HepG2 (cell line): ENCODE measurements around the gene SYT8.

Experiments
- MED1 ChIP-seq: sonication (generic); formaldehyde crosslinking; IDR thresholded peaks from 2 replicates; pipeline ENCODE4 v1.4.0; 2020; ENCODE audit warnings: missing genetic modification reagents
- ONECUT2 ChIP-seq: sonication (generic); formaldehyde crosslinking; IDR thresholded peaks from 2 replicates; pipeline ENCODE4 v1.4.0; 2020; ENCODE audit warnings: missing genetic modification reagents
- RFX5 ChIP-seq: IDR thresholded peaks from 2 replicates; pipeline ENCODE4 v1.6.1; 2011; ENCODE audit warnings: low read depth, low read length, improper control_type of control experiment
- TAF1 ChIP-seq: sonication (generic); formaldehyde crosslinking; IDR thresholded peaks from 2 replicates; pipeline ENCODE4 v1.4.0; 2020; ENCODE audit warnings: missing genetic modification reagents
- TBP ChIP-seq: sonication (generic); formaldehyde crosslinking; IDR thresholded peaks from 2 replicates; pipeline ENCODE4 v1.5.0; 2020; ENCODE audit warnings: missing genetic modification reagents
- TGIF2 ChIP-seq: IDR thresholded peaks from 2 replicates; pipeline ENCODE4 v1.6.1; 2016; ENCODE audit warnings: control low read depth, missing compliant biosample characterization
- ZNF329 ChIP-seq: sonication (generic); formaldehyde crosslinking; IDR thresholded peaks from 2 replicates; pipeline ENCODE4 v1.9.0; 2021; ENCODE audit warnings: low read depth, mild to moderate bottlenecking, missing genetic modification reagents
- ZNF343 ChIP-seq: sonication (generic); formaldehyde crosslinking; IDR thresholded peaks from 2 replicates; pipeline ENCODE4 v1.4.0; 2020; ENCODE audit warnings: mild to moderate bottlenecking, missing genetic modification reagents
- ZNF766 ChIP-seq: sonication (generic); formaldehyde crosslinking; IDR thresholded peaks from 2 replicates; pipeline ENCODE4 v1.5.0; 2020; ENCODE audit warnings: missing genetic modification reagents, borderline replicate concordance
- TF ChIP-seq, protein P1 (sequence below): sonication (generic); formaldehyde crosslinking; IDR thresholded peaks from 2 replicates; pipeline ENCODE4 v1.5.0; 2020; ENCODE audit warnings: mild to moderate bottlenecking, missing genetic modification reagents, moderate library complexity
- TF ChIP-seq, protein P2 (sequence below), 2 experiments: IDR thresholded peaks; 2 replicates each; pipeline ENCODE4 v1.6.1; 2011 to 2012; ENCODE audit warnings: low read length in 2 of 2, borderline replicate concordance in 1 of 2, low read depth in 1 of 2, mild to moderate bottlenecking in 1 of 2, moderate library complexity in 1 of 2

DNA sequence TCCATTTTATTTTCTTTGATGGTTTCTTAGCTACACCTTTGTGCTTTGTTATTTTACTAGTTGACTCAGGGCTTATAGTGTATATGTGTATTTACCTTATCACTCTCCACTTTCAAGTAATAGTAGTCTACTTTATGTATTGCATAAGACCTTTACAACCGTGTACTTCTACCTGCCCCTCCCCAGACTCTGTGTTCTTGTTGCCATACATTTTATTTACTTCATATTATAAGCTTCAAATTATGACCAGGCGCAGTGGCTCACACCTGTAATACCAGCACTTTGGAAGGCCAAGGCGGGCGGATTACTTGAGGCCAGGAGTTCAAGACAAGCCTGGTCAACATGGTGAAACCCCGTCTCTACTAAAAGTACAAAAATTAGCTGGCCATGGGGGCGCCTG lies 42.9 kb upstream of the SYT8 start:
- TF ChIP-seq, protein P1, sequence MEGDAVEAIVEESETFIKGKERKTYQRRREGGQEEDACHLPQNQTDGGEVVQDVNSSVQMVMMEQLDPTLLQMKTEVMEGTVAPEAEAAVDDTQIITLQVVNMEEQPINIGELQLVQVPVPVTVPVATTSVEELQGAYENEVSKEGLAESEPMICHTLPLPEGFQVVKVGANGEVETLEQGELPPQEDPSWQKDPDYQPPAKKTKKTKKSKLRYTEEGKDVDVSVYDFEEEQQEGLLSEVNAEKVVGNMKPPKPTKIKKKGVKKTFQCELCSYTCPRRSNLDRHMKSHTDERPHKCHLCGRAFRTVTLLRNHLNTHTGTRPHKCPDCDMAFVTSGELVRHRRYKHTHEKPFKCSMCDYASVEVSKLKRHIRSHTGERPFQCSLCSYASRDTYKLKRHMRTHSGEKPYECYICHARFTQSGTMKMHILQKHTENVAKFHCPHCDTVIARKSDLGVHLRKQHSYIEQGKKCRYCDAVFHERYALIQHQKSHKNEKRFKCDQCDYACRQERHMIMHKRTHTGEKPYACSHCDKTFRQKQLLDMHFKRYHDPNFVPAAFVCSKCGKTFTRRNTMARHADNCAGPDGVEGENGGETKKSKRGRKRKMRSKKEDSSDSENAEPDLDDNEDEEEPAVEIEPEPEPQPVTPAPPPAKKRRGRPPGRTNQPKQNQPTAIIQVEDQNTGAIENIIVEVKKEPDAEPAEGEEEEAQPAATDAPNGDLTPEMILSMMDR, result no peak
- TF ChIP-seq MED1, result no peak
- no peak for TF ChIP-seq RFX5
- TF ChIP-seq ONECUT2 (CRISPR knock-in tag), result no peak
- TF ChIP-seq, protein P2, sequence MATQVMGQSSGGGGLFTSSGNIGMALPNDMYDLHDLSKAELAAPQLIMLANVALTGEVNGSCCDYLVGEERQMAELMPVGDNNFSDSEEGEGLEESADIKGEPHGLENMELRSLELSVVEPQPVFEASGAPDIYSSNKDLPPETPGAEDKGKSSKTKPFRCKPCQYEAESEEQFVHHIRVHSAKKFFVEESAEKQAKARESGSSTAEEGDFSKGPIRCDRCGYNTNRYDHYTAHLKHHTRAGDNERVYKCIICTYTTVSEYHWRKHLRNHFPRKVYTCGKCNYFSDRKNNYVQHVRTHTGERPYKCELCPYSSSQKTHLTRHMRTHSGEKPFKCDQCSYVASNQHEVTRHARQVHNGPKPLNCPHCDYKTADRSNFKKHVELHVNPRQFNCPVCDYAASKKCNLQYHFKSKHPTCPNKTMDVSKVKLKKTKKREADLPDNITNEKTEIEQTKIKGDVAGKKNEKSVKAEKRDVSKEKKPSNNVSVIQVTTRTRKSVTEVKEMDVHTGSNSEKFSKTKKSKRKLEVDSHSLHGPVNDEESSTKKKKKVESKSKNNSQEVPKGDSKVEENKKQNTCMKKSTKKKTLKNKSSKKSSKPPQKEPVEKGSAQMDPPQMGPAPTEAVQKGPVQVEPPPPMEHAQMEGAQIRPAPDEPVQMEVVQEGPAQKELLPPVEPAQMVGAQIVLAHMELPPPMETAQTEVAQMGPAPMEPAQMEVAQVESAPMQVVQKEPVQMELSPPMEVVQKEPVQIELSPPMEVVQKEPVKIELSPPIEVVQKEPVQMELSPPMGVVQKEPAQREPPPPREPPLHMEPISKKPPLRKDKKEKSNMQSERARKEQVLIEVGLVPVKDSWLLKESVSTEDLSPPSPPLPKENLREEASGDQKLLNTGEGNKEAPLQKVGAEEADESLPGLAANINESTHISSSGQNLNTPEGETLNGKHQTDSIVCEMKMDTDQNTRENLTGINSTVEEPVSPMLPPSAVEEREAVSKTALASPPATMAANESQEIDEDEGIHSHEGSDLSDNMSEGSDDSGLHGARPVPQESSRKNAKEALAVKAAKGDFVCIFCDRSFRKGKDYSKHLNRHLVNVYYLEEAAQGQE (IDR thresholded peaks at IDR 0.05; ENCODE audit: borderline replicate concordance in 1 of 2, low read depth in 1 of 2, low read length in 2 of 2), result no peak
- TF ChIP-seq TAF1 (CRISPR knock-in tag), result no peak
- TF ChIP-seq TBP, result no peak
- no peak for TF ChIP-seq ZNF766 (CRISPR knock-in tag)
- no peak for TF ChIP-seq ZNF343 (CRISPR knock-in tag)
- no peak for TF ChIP-seq TGIF2
- TF ChIP-seq ZNF329 (CRISPR knock-in tag), result no peak
